T47D (cell line): ENCODE data around the gene GRIN2C.

ENCODE experiments used
- DNase-seq, 2 experiments: peaks; one replicate each; pipeline versions ENCODE4 v3.0.0 to v3.0.0-alpha.2; 2011 to 2012; ENCODE audit warnings: low read depth in 1 of 2, low spot score in 1 of 2
- JUND ChIP-seq: IDR thresholded peaks from 2 replicates; pipeline ENCODE4 v1.6.1; 2012; ENCODE audit warnings: low read depth
- in situ Hi-C: cut with HindIII; loops from 2 replicates; pipeline ENCODE4 v1.10.0; 2016; ENCODE audit warnings: low sequenced_read_pairs, low pct_unique_long_range_greater_than_20kb

The GRIN2C gene

GRCh38 chr17:74800531-74800930, 59.2 kb downstream of the GRIN2C start:
- DNase-seq, result peak in 1 of 2 experiments; percentile 62
- in situ Hi-C loops, result no loop called here
- TF ChIP-seq JUND, result no peak

- TF ChIP-seq JUND, result no peak
- DNase-seq, result no peak
- in situ Hi-C loops, result no loop called here
Measured at GRCh38 chr17:74799097-74799496, 60.6 kb downstream of the GRIN2C start.

GRCh38 chr17:74798239-74798707, 61.4 kb downstream of the GRIN2C start:
- DNase-seq, result no peak
- in situ Hi-C loops, result no loop called here
- TF ChIP-seq JUND, result no peak

- no peak for TF ChIP-seq JUND
- in situ Hi-C loops, result no loop called here
- DNase-seq, result no peak
Measured at GRCh38 chr17:74797824-74798223, 61.9 kb downstream of the GRIN2C start.

GRCh38 chr17:74796866-74797265, 62.8 kb downstream of the GRIN2C start:
- TF ChIP-seq JUND, result no peak
- DNase-seq, result no peak
- in situ Hi-C loops, result no loop called here

- DNase-seq, result no peak
- TF ChIP-seq JUND, result no peak
- in situ Hi-C loops, result no loop called here
Measured at GRCh38 chr17:74796211-74796610, 63.5 kb downstream of the GRIN2C start.

GRCh38 chr17:74795327-74796020, 64.2 kb downstream of the GRIN2C start:
- DNase-seq, result no peak
- in situ Hi-C loops, result no loop called here
- no peak for TF ChIP-seq JUND

- in situ Hi-C loops, result no loop called here
- DNase-seq, result no peak
- no peak for TF ChIP-seq JUND
Measured at GRCh38 chr17:74792586-74793105, 67.0 kb downstream of the GRIN2C start.
